ENCODE measurements around the gene CRABP2.

The CRABP2 gene

GRCh38 chr1:156664767-156665411 lies 40.5 kb downstream of the CRABP2 start:
- no peak overlapping the region; the same call in 1 of the 2 replicates for H3K4me2 ChIP-seq
- H3K36me3 ChIP-seq (ENCODE audit: insufficient read depth): no peaks in the 10 kb centered on the region
- peaks cover 45% of the 10 kb centered on the region for H3K4me1 ChIP-seq (ENCODE audit: low read depth, poor library complexity, severe bottlenecking)
- H3K27ac ChIP-seq: no peak overlapping the region
- H3K4me3 ChIP-seq (IDR thresholded peaks at IDR 0.05; ENCODE audit: insufficient read depth, low read depth, low read length): no peak overlapping the region
- H3K79me2 ChIP-seq (ENCODE audit: insufficient read depth, low read depth): peaks cover 8% of the 10 kb centered on the region; the same call in 1 of the 2 replicates
- peaks cover 62% of the 10 kb centered on the region; the same call in 1 of the 2 replicates for H3K27me3 ChIP-seq (ENCODE audit: insufficient read depth, low read depth)
- no peak overlapping the region for H3K9ac ChIP-seq
- TF ChIP-seq CTCF (conservative IDR thresholded peaks at IDR 0.05; ENCODE audit: low read depth, low read length): no peak
- H4K20me1 ChIP-seq (ENCODE audit: insufficient read depth): no peaks in the 10 kb centered on the region
- H2AFZ ChIP-seq (ENCODE audit: low read depth): no peak overlapping the region

- Histone ChIP-seq H3K36me3 (ENCODE audit: insufficient read depth) (no peaks in the 10 kb centered on the region), H4K20me1 (ENCODE audit: insufficient read depth) (no peaks in the 10 kb centered on the region), H3K4me3 (IDR thresholded peaks at IDR 0.05; ENCODE audit: insufficient read depth, low read depth, low read length) (no peak overlapping the region), H2AFZ (ENCODE audit: low read depth) (no peak overlapping the region), H3K4me1 (ENCODE audit: low read depth, poor library complexity, severe bottlenecking) (peaks cover 52% of the 10 kb centered on the region), H3K9ac (no peak overlapping the region), H3K27ac (no peak overlapping the region), H3K27me3 (ENCODE audit: insufficient read depth, low read depth) (peaks cover 56% of the 10 kb centered on the region; the same call in 1 of the 2 replicates), H3K4me2 (no peak overlapping the region; the same call in 1 of the 2 replicates), H3K79me2 (ENCODE audit: insufficient read depth, low read depth) (peaks cover 8% of the 10 kb centered on the region; the same call in 1 of the 2 replicates)
- no peak for TF ChIP-seq CTCF (conservative IDR thresholded peaks at IDR 0.05; ENCODE audit: low read depth, low read length)
Observed at GRCh38 chr1:156664046-156664766, 41.2 kb downstream of the CRABP2 start.

GRCh38 chr1:156663178-156663577 lies 42.2 kb downstream of the CRABP2 start:
- no peaks in the 10 kb centered on the region for H4K20me1 ChIP-seq (ENCODE audit: insufficient read depth)
- H3K27ac ChIP-seq: no peak overlapping the region
- H3K4me3 ChIP-seq (IDR thresholded peaks at IDR 0.05; ENCODE audit: insufficient read depth, low read depth, low read length): no peak overlapping the region
- TF ChIP-seq CTCF (conservative IDR thresholded peaks at IDR 0.05; ENCODE audit: low read depth, low read length): no peak
- H3K4me2 ChIP-seq: no peak overlapping the region
- peaks cover 53% of the 10 kb centered on the region for H3K4me1 ChIP-seq (ENCODE audit: low read depth, poor library complexity, severe bottlenecking)
- no peaks in the 10 kb centered on the region for H3K36me3 ChIP-seq (ENCODE audit: insufficient read depth)
- peaks cover 62% of the 10 kb centered on the region; the same call in 1 of the 2 replicates for H3K27me3 ChIP-seq (ENCODE audit: insufficient read depth, low read depth)
- H3K79me2 ChIP-seq (ENCODE audit: insufficient read depth, low read depth): peaks cover 8% of the 10 kb centered on the region; the same call in 1 of the 2 replicates
- no peak overlapping the region for H2AFZ ChIP-seq (ENCODE audit: low read depth)
- H3K9ac ChIP-seq: no peak overlapping the region

- H3K4me3 ChIP-seq (IDR thresholded peaks at IDR 0.05; ENCODE audit: insufficient read depth, low read depth, low read length): no peak overlapping the region
- H4K20me1 ChIP-seq (ENCODE audit: insufficient read depth): no peaks in the 10 kb centered on the region
- no peak overlapping the region for H2AFZ ChIP-seq (ENCODE audit: low read depth)
- H3K36me3 ChIP-seq (ENCODE audit: insufficient read depth): no peaks in the 10 kb centered on the region
- H3K27ac ChIP-seq: no peak overlapping the region
- peaks cover 57% of the 10 kb centered on the region for H3K4me1 ChIP-seq (ENCODE audit: low read depth, poor library complexity, severe bottlenecking)
- no peak for TF ChIP-seq CTCF (conservative IDR thresholded peaks at IDR 0.05; ENCODE audit: low read depth, low read length)
- no peak overlapping the region for H3K4me2 ChIP-seq
- peaks cover 66% of the 10 kb centered on the region; the same call in 1 of the 2 replicates for H3K27me3 ChIP-seq (ENCODE audit: insufficient read depth, low read depth)
- peaks cover 8% of the 10 kb centered on the region; the same call in 1 of the 2 replicates for H3K79me2 ChIP-seq (ENCODE audit: insufficient read depth, low read depth)
- no peak overlapping the region for H3K9ac ChIP-seq
Observed at GRCh38 chr1:156662800-156663055, 42.7 kb downstream of the CRABP2 start.
